BE2C (cell line): ENCODE measurements around the gene SCAF8.

Source experiments
- DNase-seq: peaks from one replicate; pipeline ENCODE4 v3.0.0-alpha.2; 2020
- H3K27me3 ChIP-seq: fragments of 250-450 bp; sonication (Bioruptor Pico); 2 replicates; pipeline ENCODE4 v1.5.1; 2020; ENCODE audit warnings: mild to moderate bottlenecking
- H3K36me3 ChIP-seq: fragments of 250-450 bp; sonication (Bioruptor Pico); 2 replicates; pipeline ENCODE4 v1.5.1; 2020; ENCODE audit warnings: mild to moderate bottlenecking
- H3K4me1 ChIP-seq: fragments of 250-450 bp; sonication (Bioruptor Pico); 2 replicates; pipeline ENCODE4 v1.5.1; 2020
- H3K4me3 ChIP-seq: 2 replicates; pipeline ENCODE4 v1.5.1; 2011; ENCODE audit warnings: low read depth, low read length
- H3K9me3 ChIP-seq: fragments of 250-450 bp; sonication (Bioruptor Pico); 2 replicates; pipeline ENCODE4 v1.5.1; 2020
- CTCF ChIP-seq: IDR thresholded peaks from 2 replicates; pipeline ENCODE4 v1.5.1; 2012; ENCODE audit warnings: mild to moderate bottlenecking, low read depth, low read length

Gene SCAF8

GRCh38 chr6:154751011-154751800 lies 18.0 kb downstream of the SCAF8 start:
- H3K9me3 ChIP-seq: no peaks in the 10 kb centered on the region
- H3K27me3 ChIP-seq: no peaks in the 10 kb centered on the region
- no peak for TF ChIP-seq CTCF
- peaks cover 2% of the 10 kb centered on the region; the same call in 1 of the 2 replicates for H3K4me1 ChIP-seq
- DNase-seq: no peak
- no peak overlapping the region for H3K4me3 ChIP-seq
- peaks cover 6% of the 10 kb centered on the region for H3K36me3 ChIP-seq

GRCh38 chr6:154752022-154752421 lies 18.8 kb downstream of the SCAF8 start:
- no peaks in the 10 kb centered on the region for H3K9me3 ChIP-seq
- no peaks in the 10 kb centered on the region; the same call in 1 of the 2 replicates for H3K36me3 ChIP-seq
- no peak for DNase-seq
- TF ChIP-seq CTCF: no peak
- H3K27me3 ChIP-seq: no peaks in the 10 kb centered on the region
- peaks cover 2% of the 10 kb centered on the region; the same call in 1 of the 2 replicates for H3K4me1 ChIP-seq
- H3K4me3 ChIP-seq: no peak overlapping the region

- no peaks in the 10 kb centered on the region for H3K9me3 ChIP-seq
- DNase-seq: no peak
- H3K36me3 ChIP-seq: no peaks in the 10 kb centered on the region; the same call in 1 of the 2 replicates
- H3K27me3 ChIP-seq: no peaks in the 10 kb centered on the region
- H3K4me3 ChIP-seq: no peak overlapping the region
- no peak for TF ChIP-seq CTCF
- peaks cover 5% of the 10 kb centered on the region for H3K4me1 ChIP-seq
Observed at GRCh38 chr6:154754152-154754551, 20.9 kb downstream of the SCAF8 start.

- Histone ChIP-seq H3K36me3 (no peaks in the 10 kb centered on the region), H3K4me1 (peaks cover 3% of the 10 kb centered on the region)
- TF ChIP-seq CTCF: no peak
Observed at GRCh38 chr6:154757352-154758050, 24.3 kb downstream of the SCAF8 start.

GRCh38 chr6:154758125-154758524 lies 24.9 kb downstream of the SCAF8 start:
- peaks cover 3% of the 10 kb centered on the region for H3K4me1 ChIP-seq
- H3K36me3 ChIP-seq: no peaks in the 10 kb centered on the region
- H3K27me3 ChIP-seq: no peaks in the 10 kb centered on the region
- H3K9me3 ChIP-seq: no peaks in the 10 kb centered on the region
- DNase-seq: no peak
- TF ChIP-seq CTCF: no peak
- no peak overlapping the region for H3K4me3 ChIP-seq

More at GRCh38 chr6:154757352-154758050, 24.3 kb downstream of the SCAF8 start:
- no peak for DNase-seq
- no peak overlapping the region for H3K4me3 ChIP-seq
- no peaks in the 10 kb centered on the region for H3K9me3 ChIP-seq
- H3K27me3 ChIP-seq: no peaks in the 10 kb centered on the region

- Histone ChIP-seq H3K4me3 (no peak overlapping the region), H3K9me3 (no peaks in the 10 kb centered on the region), H3K4me1 (peaks cover 8% of the 10 kb centered on the region), H3K36me3 (peaks cover 9% of the 10 kb centered on the region; the same call in 1 of the 2 replicates), H3K27me3 (no peaks in the 10 kb centered on the region)
- TF ChIP-seq CTCF: no peak
- DNase-seq: no peak
Observed at GRCh38 chr6:154763650-154764049, 30.4 kb downstream of the SCAF8 start.
